Gastrocnemius medialis (tissue), 4 donors: Measurements from ENCODE around the gene PRKCE. TPM values are rescaled to one million over a fixed set of nuclear protein-coding genes. Genes with fewer than 3 reads are reported as not detected.

Experiments used
- ATAC-seq, 2 donors: fragments of 150-250 bp; one replicate each; pipeline ENCODE4 v1.9.1; 2016
- DNase-seq, 2 donors: peaks; one replicate each; pipeline ENCODE4 v3.0.0-alpha.2; 2019
- H3K27ac ChIP-seq, 4 donors: fragments of 200-600 bp; sonication (generic); 1 replicate in 1 of 4; 2 replicates in 3 of 4; pipeline ENCODE4 v1.5.1; 2016 to 2018; ENCODE audit warnings: mild to moderate bottlenecking in 2 of 4, moderate library complexity in 1 of 4
- H3K27me3 ChIP-seq, 3 donors: fragments of 200-600 bp; sonication (generic) in 2 of 3; 1 replicate in 1 of 3; 2 replicates in 2 of 3; pipeline versions ENCODE4 v1.5.1 to v1.6.0; 2016 to 2019; ENCODE audit warnings: mild to moderate bottlenecking in 1 of 3, moderate library complexity in 1 of 3
- H3K36me3 ChIP-seq, 2 donors: fragments of 200-600 bp; sonication (generic) in 1 of 2; one replicate each; pipeline ENCODE4 v1.5.1; 2017 to 2018
- H3K4me1 ChIP-seq, 2 donors: fragments of 200-600 bp; sonication (generic) in 1 of 2; one replicate each; pipeline ENCODE4 v1.5.1; 2016 to 2017; ENCODE audit warnings: mild to moderate bottlenecking in 2 of 2
- H3K4me3 ChIP-seq, 4 donors: fragments of 200-600 bp; sonication (generic) in 3 of 4; 1 replicate in 1 of 4; 2 replicates in 3 of 4; pipeline ENCODE4 v1.5.1; 2016 to 2019; ENCODE audit warnings: mild to moderate bottlenecking in 2 of 4
- H3K9me3 ChIP-seq, 3 donors: fragments of 200-600 bp; sonication (generic) in 2 of 3; 1 replicate in 1 of 3; 2 replicates in 2 of 3; pipeline ENCODE4 v1.5.1; 2016 to 2019
- POLR2A ChIP-seq, 2 donors: fragments of 450-650 bp; IDR thresholded peaks; one replicate each; pipeline ENCODE4 v1.6.1; 2017; ENCODE audit warnings: antibody characterized with exemption in 2 of 2, mild to moderate bottlenecking in 2 of 2, moderate library complexity in 2 of 2
- in situ Hi-C, 4 donors: fragments of 200-750 bp; cut with MboI; loops; one replicate each; pipeline versions ENCODE4 v1.15.0 to v1.8.0; 2017; ENCODE audit warnings: low sequenced_read_pairs in 4 of 4
- intact Hi-C: fragments of 100-400 bp; cut with DNase I; formaldehyde crosslinking; loops from one replicate; pipeline ENCODE4 v1.15.1; 2023; ENCODE audit warnings: low total_unique reads
- total RNA-seq, 4 donors: library from RNA; depleted of rRNA; stranded (reverse); fragments of >200 nt; gene quantifications; one replicate each; pipeline versions ENCODE4 v1.1.0 to v1.2.3, GENCODE V29; 2016
- TF ChIP-seq, protein P1 (sequence below), 5 experiments: fragments of 450-650 bp in 3 of 5; fragments of 200-600 bp in 2 of 5; sonication (generic) in 2 of 5; IDR thresholded peaks in 4 of 5; conservative IDR thresholded peaks in 1 of 5; 1 replicate in 4 of 5; 2 replicates in 1 of 5; pipeline ENCODE4 v1.5.1; 2016 to 2019; ENCODE audit warnings: antibody characterized with exemption in 5 of 5, mild to moderate bottlenecking in 3 of 5, moderate library complexity in 3 of 5

The PRKCE gene
- total RNA-seq, 4 donors from 2014 or later: 5.8 to 28.9 (median 11.8) TPM

DNA sequence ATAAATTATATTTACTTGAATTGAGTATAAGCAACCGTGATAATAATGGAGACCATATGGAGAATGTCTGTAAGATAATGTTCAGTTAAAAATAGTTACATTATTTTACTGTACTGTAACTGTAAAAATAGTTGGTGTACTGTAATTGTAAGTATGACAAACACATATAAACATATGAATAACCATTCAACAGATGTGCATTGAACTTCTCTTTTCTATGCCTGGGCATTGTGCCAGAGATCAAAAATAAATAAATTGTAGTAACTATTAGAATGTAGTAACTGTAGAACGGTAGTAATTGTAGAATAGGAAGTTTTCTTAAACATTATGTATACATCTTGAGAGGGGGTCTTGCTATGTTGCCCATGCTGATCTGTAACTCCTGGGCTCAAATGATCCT lies 358.3 kb downstream of the PRKCE start:
- no peak overlapping the region for H3K27ac ChIP-seq
- DNase-seq (no peak), ATAC-seq (no peak)
- in situ Hi-C loops: loop anchor here in 1 of 4 donors (10.0 kb wide), 1 partner anchor 355 kb away; no protein-coding TSS in a partner anchor
- peaks cover 0 to 3% of the 10 kb centered on the region in 2 donors for H3K4me1 ChIP-seq
- H3K27me3 ChIP-seq: no peaks in the 10 kb centered on the region
- H3K9me3 ChIP-seq: no peaks in the 10 kb centered on the region
- peaks cover 0 to 23% of the 10 kb centered on the region in 2 donors for H3K36me3 ChIP-seq
- TF ChIP-seq, protein P1, sequence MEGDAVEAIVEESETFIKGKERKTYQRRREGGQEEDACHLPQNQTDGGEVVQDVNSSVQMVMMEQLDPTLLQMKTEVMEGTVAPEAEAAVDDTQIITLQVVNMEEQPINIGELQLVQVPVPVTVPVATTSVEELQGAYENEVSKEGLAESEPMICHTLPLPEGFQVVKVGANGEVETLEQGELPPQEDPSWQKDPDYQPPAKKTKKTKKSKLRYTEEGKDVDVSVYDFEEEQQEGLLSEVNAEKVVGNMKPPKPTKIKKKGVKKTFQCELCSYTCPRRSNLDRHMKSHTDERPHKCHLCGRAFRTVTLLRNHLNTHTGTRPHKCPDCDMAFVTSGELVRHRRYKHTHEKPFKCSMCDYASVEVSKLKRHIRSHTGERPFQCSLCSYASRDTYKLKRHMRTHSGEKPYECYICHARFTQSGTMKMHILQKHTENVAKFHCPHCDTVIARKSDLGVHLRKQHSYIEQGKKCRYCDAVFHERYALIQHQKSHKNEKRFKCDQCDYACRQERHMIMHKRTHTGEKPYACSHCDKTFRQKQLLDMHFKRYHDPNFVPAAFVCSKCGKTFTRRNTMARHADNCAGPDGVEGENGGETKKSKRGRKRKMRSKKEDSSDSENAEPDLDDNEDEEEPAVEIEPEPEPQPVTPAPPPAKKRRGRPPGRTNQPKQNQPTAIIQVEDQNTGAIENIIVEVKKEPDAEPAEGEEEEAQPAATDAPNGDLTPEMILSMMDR (IDR thresholded peaks at IDR 0.05 in 4 of 5, conservative IDR thresholded peaks at IDR 0.05 in 1 of 5): no peak
- TF ChIP-seq POLR2A (IDR thresholded peaks at IDR 0.05): no peak
- intact Hi-C loops: loop anchor here (2.0 kb wide), 2 partner anchors 357 to 451 kb away; no protein-coding TSS in a partner anchor
- H3K4me3 ChIP-seq: no peak overlapping the region

DNA sequence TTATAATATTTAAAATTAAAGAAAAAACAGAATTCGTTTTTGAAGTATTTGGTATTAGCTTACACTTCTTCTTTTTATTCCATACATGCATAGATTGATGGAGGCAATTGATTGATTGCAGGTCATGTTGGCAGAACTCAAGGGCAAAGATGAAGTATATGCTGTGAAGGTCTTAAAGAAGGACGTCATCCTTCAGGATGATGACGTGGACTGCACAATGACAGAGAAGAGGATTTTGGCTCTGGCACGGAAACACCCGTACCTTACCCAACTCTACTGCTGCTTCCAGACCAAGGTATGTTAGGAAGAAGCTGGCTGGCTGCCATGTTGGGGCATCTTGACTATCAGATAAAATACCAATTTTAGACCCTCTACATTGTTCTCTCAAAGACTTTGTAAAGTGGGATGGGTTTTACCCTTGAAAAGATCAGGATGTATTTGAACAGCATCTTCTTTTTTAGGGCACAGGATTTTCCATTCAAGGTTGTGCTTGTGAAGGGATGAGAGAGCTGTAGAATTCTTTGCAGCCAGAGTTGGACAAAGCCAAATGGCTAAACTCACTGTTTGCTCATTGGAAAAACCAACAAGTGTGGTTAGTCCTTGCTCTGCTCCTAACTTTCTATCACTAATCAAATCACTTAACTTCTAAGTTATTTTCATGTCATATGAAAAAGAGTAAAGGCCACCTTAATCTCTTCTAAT lies 358.9 kb downstream of the PRKCE start:
- Histone ChIP-seq H3K4me1 (peaks cover 0 to 4% of the 10 kb centered on the region in 2 donors), H3K4me3 (no peak overlapping the region), H3K27ac (no peak overlapping the region), H3K9me3 (no peaks in the 10 kb centered on the region), H3K27me3 (no peaks in the 10 kb centered on the region), H3K36me3 (peaks cover 0 to 19% of the 10 kb centered on the region in 2 donors)
- no peak for TF ChIP-seq POLR2A (IDR thresholded peaks at IDR 0.05)
- TF ChIP-seq, protein P1 (IDR thresholded peaks at IDR 0.05 in 4 of 5, conservative IDR thresholded peaks at IDR 0.05 in 1 of 5): no peak
- intact Hi-C loops (loop anchor here (2.0 kb wide), 2 partner anchors 356 to 450 kb away; no protein-coding TSS in a partner anchor), in situ Hi-C loops (loop anchor here in 1 of 4 donors (10.0 kb wide), 1 partner anchor 354 kb away; no protein-coding TSS in a partner anchor)
- DNase-seq (no peak), ATAC-seq (no peak)

DNA sequence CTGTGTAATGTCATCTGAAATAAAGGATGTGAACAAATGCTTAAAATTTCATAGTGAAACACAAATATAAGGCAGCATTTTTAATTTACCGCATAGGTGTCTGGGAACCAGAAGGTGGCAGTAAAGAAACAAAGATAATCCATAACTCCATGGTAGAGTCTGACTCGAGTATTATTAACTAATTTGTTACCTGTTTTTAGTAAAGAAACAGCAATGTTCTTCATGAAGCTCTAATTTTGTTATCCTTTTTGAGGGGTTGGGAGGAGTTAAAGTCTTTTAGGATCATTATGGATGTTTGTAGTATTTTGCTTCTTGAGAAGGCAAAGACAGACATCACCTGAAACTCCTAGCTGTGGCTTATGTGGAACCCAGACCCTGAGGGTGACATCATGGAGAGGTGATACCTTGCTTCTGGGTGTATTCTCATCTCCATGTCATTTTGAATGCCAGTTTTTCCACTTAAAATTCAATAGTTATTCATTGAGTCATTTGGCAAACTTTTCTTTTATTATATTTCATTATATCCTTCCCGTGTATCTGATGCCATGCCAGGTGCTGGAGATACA lies 359.5 kb downstream of the PRKCE start:
- no peak for ATAC-seq
- Histone ChIP-seq H3K27ac (no peak overlapping the region), H3K36me3 (peaks cover 0 to 19% of the 10 kb centered on the region in 2 donors), H3K4me3 (no peak overlapping the region), H3K27me3 (no peaks in the 10 kb centered on the region), H3K4me1 (peaks cover 0 to 4% of the 10 kb centered on the region in 2 donors), H3K9me3 (no peaks in the 10 kb centered on the region)
- DNase-seq: no peak
- TF ChIP-seq, protein P1 (IDR thresholded peaks at IDR 0.05 in 4 of 5, conservative IDR thresholded peaks at IDR 0.05 in 1 of 5): peak; percentile 24 to 60 (median 47)
- TF ChIP-seq POLR2A (IDR thresholded peaks at IDR 0.05): no peak
- in situ Hi-C loops (loop anchor here in 1 of 4 donors (10.0 kb wide), 1 partner anchor 354 kb away; no protein-coding TSS in a partner anchor), intact Hi-C loops (loop anchor here (2.0 kb wide), 2 partner anchors 356 to 450 kb away; no protein-coding TSS in a partner anchor)

DNA sequence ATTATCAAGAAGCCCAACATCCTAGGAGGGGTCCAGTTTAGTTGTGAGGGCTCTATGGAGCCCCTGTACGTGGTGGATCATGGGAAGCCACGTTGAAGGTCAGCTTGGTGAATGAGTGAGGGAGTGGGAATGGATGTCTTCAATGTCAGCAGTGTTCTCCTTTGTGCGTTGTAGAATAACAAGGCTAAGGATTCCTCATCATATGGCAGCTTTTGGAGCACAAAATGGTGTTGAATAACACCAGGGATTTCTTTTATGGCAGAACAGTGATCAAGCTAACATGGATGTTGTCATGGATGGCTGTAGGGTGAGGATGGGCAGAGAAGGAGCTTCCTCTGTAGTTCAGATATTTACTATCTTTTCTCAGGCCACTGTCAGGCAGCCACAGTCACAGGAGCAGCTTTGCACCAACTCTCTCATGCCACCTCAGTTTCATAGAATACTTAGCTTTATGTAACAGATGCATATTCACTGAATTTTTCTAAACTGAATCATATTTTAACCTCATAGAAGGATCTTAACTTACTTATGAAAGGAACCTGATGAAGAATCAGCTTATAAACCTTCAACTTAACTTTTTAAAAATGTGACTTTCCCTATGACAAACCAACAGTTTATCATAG lies 361.3 kb downstream of the PRKCE start:
- H3K36me3 ChIP-seq: peaks cover 0 to 6% of the 10 kb centered on the region in 2 donors
- no peak for ATAC-seq
- intact Hi-C loops (no loop called here), in situ Hi-C loops (loop anchor here in 1 of 4 donors (10.0 kb wide), 1 partner anchor 352 kb away; no protein-coding TSS in a partner anchor)
- H3K4me1 ChIP-seq: peaks cover 0 to 4% of the 10 kb centered on the region in 2 donors
- no peaks in the 10 kb centered on the region for H3K9me3 ChIP-seq
- no peak overlapping the region for H3K4me3 ChIP-seq
- TF ChIP-seq, protein P1 (IDR thresholded peaks at IDR 0.05 in 4 of 5, conservative IDR thresholded peaks at IDR 0.05 in 1 of 5): no peak
- no peak for TF ChIP-seq POLR2A (IDR thresholded peaks at IDR 0.05)
- H3K27ac ChIP-seq: no peak overlapping the region
- DNase-seq: no peak
- no peaks in the 10 kb centered on the region for H3K27me3 ChIP-seq
